Anterior cingulate cortex (tissue), 58 donors: ENCODE measurements around the gene USP36.
"Not testable (repeated sequence)": the region's sequence is repeated elsewhere in the genome, so short reads cannot be mapped to it uniquely, and the experiment has no call there.

Experiments
- DNase-seq, 58 donors: peaks; one replicate each; lab custom pipeline; 2025; lab: John Stamatoyannopoulos, UW

Gene USP36

DNA sequence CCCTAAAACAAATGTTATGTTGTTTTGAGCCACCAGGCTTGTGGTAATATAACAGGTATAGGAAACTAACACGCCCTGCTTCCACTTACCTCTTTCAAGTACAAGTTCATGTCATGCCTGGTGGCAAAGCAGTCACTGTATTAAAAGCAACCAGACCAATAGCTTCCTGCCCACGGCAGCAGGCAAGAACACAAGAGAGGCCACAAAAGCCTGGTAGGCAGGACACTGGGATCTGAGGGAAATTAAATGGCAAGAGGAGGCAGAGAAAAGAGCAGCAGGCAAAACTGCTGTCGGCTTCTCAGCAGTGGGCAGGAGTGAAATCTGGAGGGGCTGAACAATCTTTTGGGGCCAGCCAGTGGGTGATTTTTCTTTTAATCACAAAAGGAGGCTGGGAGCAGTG is 60.8 kb downstream of the USP36 start:
- DNase-seq, result no peak

GRCh38 chr17:78779286-78779651 is 61.3 kb downstream of the USP36 start:
- not testable (repeated sequence) for DNase-seq

- DNase-seq, result no peak
These were observed 62.7 kb downstream of the USP36 start for GRCh38 chr17:78777881-78778280.

DNA sequence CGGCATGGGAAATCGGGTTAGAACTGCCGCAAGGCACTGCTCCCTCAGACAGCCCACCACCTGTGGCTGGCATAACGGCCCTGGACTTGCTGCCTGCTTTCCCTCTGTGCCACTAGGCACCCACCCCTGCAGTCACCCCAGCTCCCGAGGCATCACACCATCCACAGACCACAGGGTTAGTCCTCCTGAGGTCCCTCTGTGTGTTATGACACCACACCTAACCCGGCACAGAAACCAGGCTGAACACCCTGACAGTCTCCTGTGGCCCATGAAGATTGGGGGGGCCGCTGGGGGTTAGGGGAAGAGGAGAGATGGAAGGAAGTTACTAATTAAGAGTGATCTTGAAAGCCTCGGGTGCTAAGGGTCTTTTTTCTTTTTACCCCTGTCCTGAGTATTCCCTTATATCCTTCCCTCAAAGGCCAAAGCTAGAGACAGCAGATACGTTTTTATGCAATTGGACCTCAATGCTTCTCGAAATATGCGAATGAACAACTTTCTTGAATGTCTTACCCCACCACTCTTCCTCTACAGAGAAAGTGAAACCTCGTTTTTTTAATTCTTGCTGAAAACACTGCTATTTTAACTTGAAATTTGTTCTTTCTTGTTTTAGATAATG is 65.5 kb downstream of the USP36 start:
- no peak for DNase-seq

DNA sequence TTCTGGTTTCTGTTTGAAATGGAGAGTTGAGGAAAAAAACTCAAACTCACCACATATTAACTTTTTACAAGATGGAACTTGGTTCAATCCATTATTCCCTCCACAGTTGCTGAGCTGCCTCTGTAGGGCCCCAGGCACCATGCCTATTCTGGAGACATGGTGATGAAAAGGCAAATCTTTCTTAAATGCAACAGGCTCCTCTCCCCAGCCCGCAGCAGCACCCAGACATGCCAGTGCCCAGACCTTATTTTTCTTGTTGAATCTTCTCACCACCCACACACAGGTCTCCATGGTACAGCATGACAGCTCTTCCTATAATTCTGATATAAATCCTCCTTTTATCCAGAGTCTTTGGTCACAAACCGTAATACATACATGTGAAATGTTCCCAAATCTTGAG is 66.2 kb downstream of the USP36 start:
- no peak for DNase-seq

DNA sequence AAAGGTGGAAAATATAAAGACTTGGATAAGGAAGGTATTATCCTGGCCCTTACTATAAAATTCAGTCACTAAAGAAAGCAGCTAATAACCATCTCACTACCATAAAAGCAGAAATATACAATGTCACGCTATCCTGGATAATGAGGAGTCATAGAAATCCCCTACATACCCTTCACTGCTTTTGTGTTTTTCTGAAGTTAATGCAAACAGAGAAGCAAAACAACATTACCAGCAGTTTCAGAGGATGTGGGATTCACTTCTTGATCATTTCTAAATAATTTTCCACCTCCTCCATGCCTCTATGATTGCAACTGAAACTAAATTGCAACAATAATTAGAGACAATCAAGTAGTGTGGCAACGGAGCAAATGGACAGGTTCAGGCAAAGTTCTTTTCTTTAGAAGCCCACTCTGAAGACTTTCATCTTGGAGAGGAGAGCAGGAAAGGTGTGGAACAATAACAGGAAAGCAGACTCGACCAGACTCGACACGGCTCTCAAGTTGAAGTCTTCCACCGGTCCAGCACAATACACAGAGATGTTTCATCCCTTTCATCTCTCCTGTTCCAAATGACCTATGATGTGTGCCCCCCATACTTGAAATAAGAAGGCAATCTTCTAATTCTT is 68.7 kb downstream of the USP36 start:
- DNase-seq, result no peak

DNA sequence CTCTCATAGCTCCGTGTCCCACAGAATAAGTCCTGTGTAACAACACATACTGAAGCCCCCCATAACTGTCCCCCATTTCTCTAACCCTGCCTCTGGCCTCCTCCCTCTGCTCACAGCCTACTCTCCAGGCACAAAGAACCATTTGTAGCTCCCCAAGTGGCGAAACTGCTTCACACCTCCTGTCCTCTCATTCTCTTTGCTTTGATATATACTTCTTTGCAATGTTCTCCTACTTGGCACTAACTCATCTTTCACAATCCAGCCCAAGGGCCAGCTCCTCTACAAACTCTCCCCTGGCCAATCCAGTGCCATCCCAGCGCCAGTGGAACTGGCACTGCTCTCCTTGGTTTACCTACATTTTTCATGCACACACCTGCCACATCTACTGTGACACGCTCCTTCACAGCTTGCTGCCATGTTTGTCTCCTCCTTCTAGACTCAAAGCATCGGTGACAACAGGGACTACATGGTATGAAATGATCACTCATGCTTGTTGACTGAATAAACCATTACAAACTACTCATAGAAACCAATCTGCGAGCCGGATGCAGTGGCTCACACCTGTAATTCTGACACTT is 71.3 kb downstream of the USP36 start:
- DNase-seq, result no peak

GRCh38 chr17:78767806-78768205 is 72.8 kb downstream of the USP36 start:
- no peak for DNase-seq

- no peak for DNase-seq
These were observed 73.8 kb downstream of the USP36 start for GRCh38 chr17:78766743-78767294.

DNA sequence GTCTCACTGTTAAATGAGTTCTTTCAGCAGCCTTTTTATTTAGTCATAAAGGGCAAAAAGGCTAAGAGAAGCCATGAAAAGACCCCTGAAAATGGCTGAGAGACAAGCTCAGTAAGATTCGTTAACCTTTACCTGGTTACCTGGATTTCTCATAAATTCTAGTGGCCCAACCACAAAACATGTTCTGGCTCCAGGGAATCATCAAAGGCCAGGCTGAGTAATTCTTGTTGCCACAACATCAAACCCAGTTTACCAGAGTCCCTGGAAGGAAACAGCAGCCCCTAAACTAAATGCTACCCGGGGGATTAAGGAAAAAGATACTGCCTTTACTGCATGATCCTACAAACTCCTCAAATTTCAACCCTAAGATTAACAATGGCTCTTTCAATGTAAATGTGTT is 74.4 kb downstream of the USP36 start:
- DNase-seq, result no peak

GRCh38 chr17:78765821-78766220 is 74.8 kb downstream of the USP36 start:
- DNase-seq, result no peak

- peak in 31 of 58 donors; percentile 14 to 69 (median 35) for DNase-seq
These were observed 75.7 kb downstream of the USP36 start for GRCh38 chr17:78764871-78765270.

DNA sequence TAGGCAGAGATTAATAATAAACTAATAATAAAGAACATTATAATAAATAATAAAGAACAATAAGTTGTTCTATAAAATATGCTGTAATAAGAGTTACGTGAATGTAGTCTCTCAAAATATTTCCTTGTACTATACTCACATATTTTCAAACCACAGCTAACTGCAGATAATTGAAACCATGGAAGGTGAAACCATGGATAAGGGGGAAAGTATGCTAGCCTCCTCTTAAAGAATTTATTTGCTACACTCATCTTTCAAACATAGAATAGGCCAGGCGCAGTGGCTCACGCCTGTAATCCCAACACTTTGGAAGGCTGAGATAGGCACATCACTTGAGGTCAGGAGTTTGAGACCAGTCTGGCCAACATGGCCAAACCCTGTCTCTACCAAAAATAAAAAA is 77.1 kb downstream of the USP36 start:
- no peak for DNase-seq

GRCh38 chr17:78761789-78762406 is 78.7 kb downstream of the USP36 start:
- no peak for DNase-seq

DNA sequence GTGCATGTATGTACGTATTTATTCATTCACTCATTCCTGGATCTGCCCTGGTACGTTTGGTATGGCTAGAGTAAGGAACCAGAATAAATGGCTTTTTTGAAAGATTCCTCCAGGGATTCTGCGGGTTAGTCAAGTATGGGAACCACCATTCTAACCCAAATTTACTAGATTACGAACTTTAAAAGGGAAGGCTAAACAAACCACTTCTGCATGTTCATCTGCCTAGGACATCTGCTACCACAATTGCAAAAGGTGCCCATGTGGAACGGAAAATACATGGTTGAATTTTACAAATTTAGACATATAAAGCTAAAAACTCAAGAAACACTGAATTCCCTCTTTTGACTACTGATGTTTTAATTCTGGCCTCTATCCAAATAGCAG is 80.7 kb downstream of the USP36 start:
- DNase-seq, result no peak

- peak in 4 of 58 donors; percentile 21 to 40 (median 32) for DNase-seq
These were observed 81.2 kb downstream of the USP36 start for GRCh38 chr17:78759203-78759968.

GRCh38 chr17:78753316-78754250 is 87.0 kb downstream of the USP36 start:
- no peak for DNase-seq

DNA sequence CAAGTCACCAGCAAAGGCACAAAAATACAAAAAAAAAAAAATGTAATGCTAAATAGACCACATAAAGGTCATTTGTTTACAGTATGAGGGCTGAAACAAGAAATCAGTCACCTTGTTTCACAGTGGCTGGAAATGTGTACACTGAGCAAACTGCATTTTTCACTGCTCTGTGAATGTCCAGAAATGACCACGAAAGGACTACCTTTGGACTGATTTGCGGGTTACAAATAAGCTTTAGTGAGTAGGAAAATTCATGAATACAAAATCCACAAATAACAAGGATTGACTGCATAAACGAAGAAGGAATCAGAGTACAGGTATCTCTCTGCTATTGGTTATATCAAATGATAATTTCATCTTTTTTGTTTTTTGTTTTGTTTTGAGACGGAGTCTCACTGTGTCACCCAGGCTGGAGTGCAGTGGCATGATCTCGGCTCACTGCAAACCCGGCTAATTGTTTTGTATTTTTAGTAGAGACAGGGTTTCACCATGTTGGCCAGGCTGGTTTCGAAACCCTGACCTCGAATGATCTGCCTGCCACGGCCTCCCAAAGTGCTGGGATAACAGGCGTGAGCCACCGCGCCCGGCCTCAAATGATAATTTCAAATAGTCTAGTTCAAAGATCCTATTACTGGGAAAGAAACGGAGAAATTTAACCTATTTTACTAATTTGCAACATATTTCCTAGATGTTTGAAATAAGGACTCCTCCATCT is 89.0 kb downstream of the USP36 start:
- no peak for DNase-seq

GRCh38 chr17:78751000-78751399 is 89.6 kb downstream of the USP36 start:
- DNase-seq, result not testable (repeated sequence)
